ENCODE results near the gene SFXN3.

SFXN3 gene

DNA sequence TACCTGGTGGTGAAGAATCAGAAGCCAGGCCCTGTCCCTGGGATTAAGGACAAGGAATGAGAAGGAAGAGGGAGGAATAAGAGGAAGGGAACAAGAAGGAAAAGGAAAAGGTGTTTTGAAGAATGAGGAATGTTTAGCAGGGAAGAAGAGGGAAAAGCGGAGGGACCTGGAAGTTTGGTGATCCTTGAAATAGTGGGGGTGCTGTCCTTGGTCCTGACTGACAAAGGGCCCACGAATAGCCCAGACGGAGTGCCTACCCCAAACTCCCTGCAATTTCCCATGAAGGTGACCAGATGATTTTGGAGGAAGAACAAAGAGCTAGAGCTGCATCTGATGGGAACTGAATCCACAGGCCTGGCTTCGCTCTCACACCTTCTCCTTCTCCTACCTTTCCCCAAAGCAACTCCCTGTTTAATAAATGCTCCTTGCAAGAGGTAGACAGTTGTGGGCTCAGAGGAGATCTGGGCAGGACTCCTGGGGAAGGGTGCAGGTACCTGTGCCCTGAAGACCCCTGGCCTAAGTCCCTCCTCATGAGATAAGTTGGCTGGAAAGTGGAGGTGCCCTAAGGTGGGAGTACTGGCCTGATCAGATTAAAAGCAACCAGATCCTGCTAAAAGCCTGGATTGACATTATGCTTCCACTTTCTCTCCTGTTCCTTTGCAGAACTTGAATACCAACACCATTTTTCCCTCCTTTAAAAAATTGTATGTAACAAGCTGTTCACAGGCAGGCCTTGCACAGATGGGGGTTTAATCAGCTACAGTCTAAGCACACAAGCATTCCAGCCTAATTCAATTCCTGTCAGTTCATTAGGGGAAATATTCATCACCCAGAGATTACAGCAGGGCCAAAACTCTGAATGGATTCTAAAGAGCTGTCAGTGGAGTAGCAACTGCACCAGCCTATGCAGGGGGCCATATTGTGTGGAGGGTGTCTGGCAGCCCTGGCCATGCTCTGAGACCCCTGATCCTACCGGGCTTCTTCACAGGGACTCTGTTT is 50.2 kb downstream of the SFXN3 start:
- DNase-seq = no peak

DNA sequence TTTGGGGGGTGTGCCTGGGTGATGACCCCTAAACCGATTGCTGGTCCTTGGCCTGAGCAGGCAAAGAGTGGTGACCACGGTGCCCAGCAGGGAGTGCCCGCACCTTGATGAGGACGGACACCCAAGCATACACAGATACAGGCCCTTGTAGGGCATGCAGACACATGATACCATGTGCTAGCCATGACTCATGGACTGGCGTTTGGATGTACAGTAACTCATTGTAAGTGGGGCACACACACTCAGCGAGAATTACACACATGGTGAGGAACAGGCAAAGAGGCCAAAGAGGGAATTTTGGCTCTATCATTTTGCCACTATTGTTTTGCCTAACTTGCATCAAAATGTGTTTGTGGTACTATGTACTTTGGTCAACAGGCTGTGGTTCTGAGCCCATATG is 54.8 kb downstream of the SFXN3 start:
- DNase-seq = no peak

DNA sequence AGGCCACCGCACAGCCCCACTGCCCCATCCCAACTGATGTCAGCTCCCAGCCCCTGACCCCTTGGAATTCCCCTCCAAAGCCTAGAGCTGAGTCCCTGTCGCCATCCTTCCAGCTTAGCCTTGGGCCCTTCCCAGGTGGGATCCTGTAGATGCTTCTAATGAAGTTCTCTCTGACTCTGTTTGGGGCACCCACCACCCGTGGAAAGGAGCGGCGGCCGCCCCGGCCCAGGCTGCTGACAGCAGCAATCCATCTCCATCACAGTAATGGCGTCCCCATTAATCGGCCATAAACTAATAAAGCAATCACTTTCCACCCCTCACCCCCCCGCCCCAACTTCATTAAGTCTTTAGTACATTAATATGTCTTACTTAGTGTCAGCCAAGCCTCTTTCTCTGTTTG is 56.3 kb downstream of the SFXN3 start:
- no peak for DNase-seq

DNA sequence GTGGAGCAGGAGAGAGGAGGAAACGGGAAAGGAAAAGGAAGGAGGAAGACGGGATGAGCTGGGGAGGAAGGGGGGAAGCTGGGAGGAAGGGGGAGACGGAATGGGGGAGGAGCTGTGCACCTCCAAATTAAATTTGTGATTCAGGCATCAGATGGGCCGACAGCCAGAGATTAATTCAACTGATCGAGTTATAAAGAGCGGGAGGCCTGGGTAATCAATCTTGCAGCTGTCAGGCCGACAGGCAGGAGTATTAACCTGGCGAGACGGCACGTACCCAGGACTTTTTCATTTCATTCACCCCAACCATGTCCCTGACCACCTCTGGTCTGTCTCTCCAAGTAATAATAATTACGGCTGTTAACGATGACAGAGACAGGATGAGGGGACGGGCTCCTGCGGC is 56.9 kb downstream of the SFXN3 start:
- DNase-seq = no peak

DNA sequence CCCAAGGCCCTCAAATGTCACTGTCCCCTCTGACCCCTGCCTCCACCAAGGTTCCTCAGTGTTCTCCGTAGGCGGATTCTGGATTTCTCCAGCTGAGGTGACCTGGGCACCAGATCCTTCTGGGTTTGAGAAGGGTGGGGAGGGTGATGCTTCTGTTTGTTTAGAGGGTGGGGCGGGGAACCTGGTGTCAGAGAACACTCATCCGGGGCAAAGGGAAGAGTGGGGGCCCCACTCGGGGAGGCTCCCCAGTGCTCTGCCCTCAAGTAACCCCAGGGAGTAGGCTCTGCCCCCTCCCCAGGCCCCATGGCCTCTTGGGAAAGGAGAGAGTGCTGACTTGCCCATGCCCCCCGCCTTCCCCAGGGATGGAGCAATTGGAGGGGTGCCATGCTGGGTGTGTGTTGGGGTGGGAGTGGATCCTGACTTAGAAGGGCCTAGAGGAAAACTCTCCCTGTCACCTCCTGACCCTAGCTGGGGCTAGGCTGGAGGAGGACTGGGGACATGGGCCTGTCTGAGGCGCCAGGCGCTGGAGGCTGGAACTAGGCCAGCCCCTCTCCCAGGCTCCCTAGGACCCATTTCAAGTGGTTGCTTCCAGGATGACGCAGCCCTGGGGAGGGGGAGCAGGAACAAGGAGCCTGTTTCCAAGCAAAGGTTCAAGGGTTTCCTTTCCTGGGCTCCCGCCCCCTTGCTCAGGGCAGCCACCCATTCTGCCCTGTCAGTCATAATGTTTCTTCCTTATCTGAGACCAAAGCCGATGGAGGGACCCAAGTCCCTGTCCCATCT is 58.7 kb downstream of the SFXN3 start:
- DNase-seq = no peak

DNA sequence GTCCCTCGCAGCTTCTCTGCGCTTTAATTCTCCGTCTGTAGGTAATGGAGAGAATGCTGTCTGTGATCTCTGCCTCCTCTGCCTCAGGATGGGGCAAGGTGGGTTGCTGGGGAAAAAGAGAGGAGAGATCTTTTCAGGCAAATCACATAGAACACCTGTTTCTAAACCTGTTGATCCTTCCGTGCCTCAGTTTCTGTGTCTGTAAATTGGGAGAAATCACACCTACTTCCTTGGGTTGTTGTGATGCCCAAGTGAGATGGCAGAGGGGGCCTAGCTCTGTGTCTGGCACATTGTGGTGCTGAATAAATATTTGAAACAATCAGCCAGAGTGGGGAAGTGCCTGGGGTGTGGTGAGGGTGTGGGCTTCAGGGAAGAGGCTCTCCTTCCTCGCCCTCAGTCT is 59.6 kb downstream of the SFXN3 start:
- no peak for DNase-seq

Data from NCI-H187 (cell line).